MM.1S (cell line): ENCODE results near the gene KCTD11.

Experiments
- EZH2 ChIP-seq: fragments of 300-600 bp; sonication (generic); optimal IDR thresholded peaks from 2 replicates; pipeline ENCODE3; 2017; ENCODE audit warnings: low read depth, mild to moderate bottlenecking, antibody characterized with exemption, low read length, mixed read lengths
- TF ChIP-seq, protein P1 (sequence below): fragments of 300-600 bp; sonication (generic); IDR thresholded peaks from 2 replicates; pipeline ENCODE4 v1.5.1; 2016; ENCODE audit warnings: antibody characterized with exemption, low read length, mixed read lengths

DNA sequence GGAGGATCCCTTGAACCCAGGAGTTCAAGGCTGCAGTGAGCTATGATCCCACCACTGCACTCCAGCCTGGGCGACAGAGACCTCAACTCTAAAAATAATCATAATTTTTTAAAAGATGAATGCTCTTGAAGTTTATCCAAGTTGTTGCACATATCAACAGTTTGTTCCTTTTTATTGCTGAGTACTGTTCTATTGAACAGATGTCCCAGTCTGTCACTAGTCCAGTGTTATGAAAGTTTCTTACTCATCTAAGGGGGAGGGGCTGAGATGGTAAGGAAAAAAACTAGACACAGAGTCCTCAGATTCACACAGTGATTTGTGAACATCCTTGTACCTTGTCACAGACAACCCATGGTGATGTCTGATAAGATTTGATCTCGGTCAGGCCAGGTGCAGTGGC, 11.8 kb upstream of the KCTD11 start:
- TF ChIP-seq, protein P1, sequence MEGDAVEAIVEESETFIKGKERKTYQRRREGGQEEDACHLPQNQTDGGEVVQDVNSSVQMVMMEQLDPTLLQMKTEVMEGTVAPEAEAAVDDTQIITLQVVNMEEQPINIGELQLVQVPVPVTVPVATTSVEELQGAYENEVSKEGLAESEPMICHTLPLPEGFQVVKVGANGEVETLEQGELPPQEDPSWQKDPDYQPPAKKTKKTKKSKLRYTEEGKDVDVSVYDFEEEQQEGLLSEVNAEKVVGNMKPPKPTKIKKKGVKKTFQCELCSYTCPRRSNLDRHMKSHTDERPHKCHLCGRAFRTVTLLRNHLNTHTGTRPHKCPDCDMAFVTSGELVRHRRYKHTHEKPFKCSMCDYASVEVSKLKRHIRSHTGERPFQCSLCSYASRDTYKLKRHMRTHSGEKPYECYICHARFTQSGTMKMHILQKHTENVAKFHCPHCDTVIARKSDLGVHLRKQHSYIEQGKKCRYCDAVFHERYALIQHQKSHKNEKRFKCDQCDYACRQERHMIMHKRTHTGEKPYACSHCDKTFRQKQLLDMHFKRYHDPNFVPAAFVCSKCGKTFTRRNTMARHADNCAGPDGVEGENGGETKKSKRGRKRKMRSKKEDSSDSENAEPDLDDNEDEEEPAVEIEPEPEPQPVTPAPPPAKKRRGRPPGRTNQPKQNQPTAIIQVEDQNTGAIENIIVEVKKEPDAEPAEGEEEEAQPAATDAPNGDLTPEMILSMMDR = no peak
- TF ChIP-seq EZH2 = no peak
